Measurements from ENCODE around the gene TTC28.

DNA sequence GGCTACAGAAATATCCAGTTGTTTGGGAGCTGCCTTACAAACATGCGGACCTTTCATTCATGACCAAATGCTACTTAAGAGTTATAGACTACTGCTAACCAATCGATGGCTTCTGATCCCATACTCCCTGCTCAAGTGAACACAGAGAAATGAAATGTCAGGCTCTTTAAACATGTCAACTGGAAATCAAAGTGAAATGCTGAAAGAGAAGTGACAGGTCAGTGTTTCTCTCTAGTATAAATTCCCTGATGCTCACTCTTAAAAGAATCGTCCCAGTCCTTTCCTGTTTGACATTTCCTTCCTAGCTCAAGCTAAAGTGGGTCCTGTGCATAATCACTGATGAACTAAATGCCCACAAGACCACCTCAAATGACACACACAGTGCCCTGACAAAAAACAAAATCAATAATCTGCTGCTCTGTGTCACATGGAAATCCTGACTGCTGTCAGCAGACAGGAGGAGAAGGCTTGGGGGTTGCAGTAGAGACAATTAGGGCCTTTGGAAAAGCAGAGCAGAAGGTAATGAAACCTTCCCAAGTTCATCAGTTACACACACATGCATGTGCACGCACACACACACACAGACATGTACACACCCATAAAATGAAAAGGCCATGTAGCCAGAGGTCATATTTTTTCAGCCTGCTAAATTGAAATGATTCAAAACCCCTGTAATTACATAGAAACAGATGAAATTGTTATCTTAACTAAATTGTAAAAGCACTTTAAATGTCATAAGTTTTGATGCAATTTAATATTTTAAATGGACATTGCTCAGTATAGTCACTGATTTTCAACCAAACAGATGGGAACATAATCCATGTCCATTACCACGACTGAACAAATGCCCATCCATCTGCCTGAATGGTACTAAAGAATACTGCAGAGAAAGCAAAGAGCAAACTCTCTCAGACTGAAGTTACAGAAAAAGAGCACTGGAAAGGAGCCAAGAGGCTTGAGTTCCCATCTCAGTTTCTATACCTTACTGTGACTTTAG lies 330.7 kb downstream of the TTC28 start:
- TF ChIP-seq, protein P1, sequence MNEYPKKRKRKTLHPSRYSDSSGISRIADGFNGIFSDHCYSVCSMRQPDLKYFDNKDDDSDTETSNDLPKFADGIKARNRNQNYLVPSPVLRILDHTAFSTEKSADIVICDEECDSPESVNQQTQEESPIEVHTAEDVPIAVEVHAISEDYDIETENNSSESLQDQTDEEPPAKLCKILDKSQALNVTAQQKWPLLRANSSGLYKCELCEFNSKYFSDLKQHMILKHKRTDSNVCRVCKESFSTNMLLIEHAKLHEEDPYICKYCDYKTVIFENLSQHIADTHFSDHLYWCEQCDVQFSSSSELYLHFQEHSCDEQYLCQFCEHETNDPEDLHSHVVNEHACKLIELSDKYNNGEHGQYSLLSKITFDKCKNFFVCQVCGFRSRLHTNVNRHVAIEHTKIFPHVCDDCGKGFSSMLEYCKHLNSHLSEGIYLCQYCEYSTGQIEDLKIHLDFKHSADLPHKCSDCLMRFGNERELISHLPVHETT (tag by site-specific recombination; IDR thresholded peaks at IDR 0.05) = no peak
- no peak for TF ChIP-seq PATZ1 (tag by site-specific recombination; IDR thresholded peaks at IDR 0.05)
- TF ChIP-seq, protein P2, sequence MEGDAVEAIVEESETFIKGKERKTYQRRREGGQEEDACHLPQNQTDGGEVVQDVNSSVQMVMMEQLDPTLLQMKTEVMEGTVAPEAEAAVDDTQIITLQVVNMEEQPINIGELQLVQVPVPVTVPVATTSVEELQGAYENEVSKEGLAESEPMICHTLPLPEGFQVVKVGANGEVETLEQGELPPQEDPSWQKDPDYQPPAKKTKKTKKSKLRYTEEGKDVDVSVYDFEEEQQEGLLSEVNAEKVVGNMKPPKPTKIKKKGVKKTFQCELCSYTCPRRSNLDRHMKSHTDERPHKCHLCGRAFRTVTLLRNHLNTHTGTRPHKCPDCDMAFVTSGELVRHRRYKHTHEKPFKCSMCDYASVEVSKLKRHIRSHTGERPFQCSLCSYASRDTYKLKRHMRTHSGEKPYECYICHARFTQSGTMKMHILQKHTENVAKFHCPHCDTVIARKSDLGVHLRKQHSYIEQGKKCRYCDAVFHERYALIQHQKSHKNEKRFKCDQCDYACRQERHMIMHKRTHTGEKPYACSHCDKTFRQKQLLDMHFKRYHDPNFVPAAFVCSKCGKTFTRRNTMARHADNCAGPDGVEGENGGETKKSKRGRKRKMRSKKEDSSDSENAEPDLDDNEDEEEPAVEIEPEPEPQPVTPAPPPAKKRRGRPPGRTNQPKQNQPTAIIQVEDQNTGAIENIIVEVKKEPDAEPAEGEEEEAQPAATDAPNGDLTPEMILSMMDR (tag by site-specific recombination; IDR thresholded peaks at IDR 0.05) = no peak
- TF ChIP-seq ZNF449 (tag by site-specific recombination; IDR thresholded peaks at IDR 0.05) = no peak
- no peak for TF ChIP-seq ZBTB17 (tag by site-specific recombination; IDR thresholded peaks at IDR 0.05)
- no peak for TF ChIP-seq ZNF768 (tag by site-specific recombination; IDR thresholded peaks at IDR 0.05)
- no peak for TF ChIP-seq ZNF121 (tag by site-specific recombination; IDR thresholded peaks at IDR 0.05)
- no peak for TF ChIP-seq MZF1 (tag by site-specific recombination; IDR thresholded peaks at IDR 0.05; ENCODE audit: borderline replicate concordance)
- no peak for TF ChIP-seq ZNF324 (tag by site-specific recombination; IDR thresholded peaks at IDR 0.05)
- no peak for TF ChIP-seq KLF10 (tag by site-specific recombination; IDR thresholded peaks at IDR 0.05)
- TF ChIP-seq SCRT1 (tag by site-specific recombination; IDR thresholded peaks at IDR 0.05; ENCODE audit: borderline replicate concordance) = no peak
- TF ChIP-seq, protein P3, sequence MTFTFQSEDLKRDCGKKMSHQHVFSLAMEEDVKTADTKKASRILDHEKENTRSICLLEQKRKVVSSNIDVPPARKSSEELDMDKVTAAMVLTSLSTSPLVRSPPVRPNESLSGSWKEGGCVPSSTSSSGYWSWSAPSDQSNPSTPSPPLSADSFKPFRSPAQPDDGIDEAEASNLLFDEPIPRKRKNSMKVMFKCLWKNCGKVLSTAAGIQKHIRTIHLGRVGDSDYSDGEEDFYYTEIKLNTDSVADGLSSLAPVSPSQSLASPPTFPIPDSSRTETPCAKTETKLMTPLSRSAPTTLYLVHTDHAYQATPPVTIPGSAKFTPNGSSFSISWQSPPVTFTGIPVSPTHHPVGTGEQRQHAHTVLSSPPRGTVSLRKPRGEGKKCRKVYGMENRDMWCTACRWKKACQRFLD (tag by site-specific recombination; IDR thresholded peaks at IDR 0.05) = no peak

Data from HEK293 (cell line).